H1 (cell line): ENCODE measurements around the gene FRMD3. TPM values are rescaled to one million over a fixed set of nuclear protein-coding genes. Genes with fewer than 3 reads are reported as not detected.

ENCODE experiments used
- BRCA1 ChIP-seq: IDR thresholded peaks from 2 replicates; pipeline ENCODE4 v1.6.1; 2012; ENCODE audit warnings: low read depth, low read length, improper control_type of control experiment
- CBX5 ChIP-seq: fragments of 300-800, 300-1000 bp; sonication (generic); IDR thresholded peaks from 2 replicates; pipeline ENCODE4 v1.7.1; 2016; ENCODE audit warnings: antibody characterized with exemption, low read length, low read depth
- CTBP2 ChIP-seq: IDR thresholded peaks from 2 replicates; pipeline ENCODE4 v1.7.0; 2011; ENCODE audit warnings: borderline replicate concordance, mild to moderate bottlenecking, moderate library complexity, mixed read lengths, low read length; ENCODE audit not compliant: insufficient read depth, insufficient read length
- GTF2F1 ChIP-seq: IDR thresholded peaks from 2 replicates; pipeline ENCODE4 v1.6.1; 2012; ENCODE audit warnings: low read depth, low read length, improper control_type of control experiment, borderline replicate concordance
- KDM5A ChIP-seq: fragments of 200-600 bp; IDR thresholded peaks from 2 replicates; pipeline ENCODE4 v1.7.1; 2012; ENCODE audit warnings: mild to moderate bottlenecking, low read length, inconsistent platforms, mixed read lengths
- RAD21 ChIP-seq, 2 experiments: IDR thresholded peaks in 1 of 2; conservative IDR thresholded peaks in 1 of 2; 2 replicates each; pipeline ENCODE4 v1.6.1; 2011; ENCODE audit warnings: low read depth in 2 of 2, low read length in 2 of 2, improper control_type of control experiment in 1 of 2, inconsistent platforms in 1 of 2, mild to moderate bottlenecking in 1 of 2, moderate library complexity in 1 of 2
- RBBP5 ChIP-seq: IDR thresholded peaks from 2 replicates; pipeline ENCODE4 v1.7.1; 2012; ENCODE audit warnings: low read depth, mild to moderate bottlenecking, inconsistent platforms, low read length, moderate library complexity, borderline replicate concordance
- SIX5 ChIP-seq: IDR thresholded peaks from 2 replicates; pipeline ENCODE4 v1.6.1; 2011; ENCODE audit warnings: mild to moderate bottlenecking, low read depth, low read length
- YY1 ChIP-seq: IDR thresholded peaks from 2 replicates; pipeline ENCODE4 v1.6.1; 2011; ENCODE audit warnings: low read depth, mild to moderate bottlenecking, low read length
- polyA plus RNA-seq, 7 experiments: library from polyadenylated mRNA; depleted of rRNA in 3 of 7; stranded (reverse) in 5 of 7; unstranded in 2 of 7; fragments of >200 nt in 5 of 7; fragments of 200-250 nt in 2 of 7; gene quantifications; 1 replicate in 5 of 7; 2 replicates in 1 of 7; 4 replicates in 1 of 7; pipeline versions ENCODE4 v1.2.1 to v1.2.3, GENCODE V29; 2011 to 2013; ENCODE audit warnings: missing spikeins in 2 of 7, mixed read lengths in 2 of 7
- total RNA-seq: library from RNA; stranded (reverse); fragmentation: NEBNext Ultra II Directional; extraction: Animal tissue kit (Norgen Biotek cat#: 25700); gene quantifications from 2 replicates; pipeline ENCODE4 v1.2.1, GENCODE V29; 2021
- TF ChIP-seq, protein P1 (sequence below): fragments of 300-600 bp; sonication (generic); IDR thresholded peaks from 2 replicates; pipeline ENCODE4 v1.7.1; 2012; ENCODE audit warnings: low read length, moderate library complexity, mild to moderate bottlenecking, inconsistent platforms; ENCODE audit not compliant: insufficient replicate concordance

Gene FRMD3
- total and polyA plus RNA-seq, 2 of the 8 experiments (the other 6 are each of a cell fraction or from before 2014, with no cell fraction given): 0.15 to 1.4 TPM

DNA sequence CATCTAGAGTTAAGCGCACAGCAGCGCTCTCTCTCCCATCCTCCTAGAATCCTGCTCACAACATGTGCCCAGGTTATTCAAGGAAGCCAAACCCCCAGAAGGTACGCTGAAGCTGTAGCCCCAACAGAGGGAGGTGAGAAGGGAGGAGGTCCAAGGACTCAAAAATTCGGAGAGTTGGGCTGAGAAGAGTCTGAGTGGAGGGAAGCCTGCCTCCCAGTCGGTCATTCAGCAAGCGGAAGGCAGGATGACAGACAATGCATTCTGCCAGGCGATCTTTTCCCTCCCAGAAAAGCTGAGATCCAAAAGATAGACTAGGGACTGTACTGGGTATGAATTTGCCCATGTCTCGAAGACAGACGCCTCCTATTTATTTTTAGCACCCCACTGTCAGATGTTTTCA is 189.2 kb downstream of the FRMD3 start (continued):
- TF ChIP-seq, protein P1, sequence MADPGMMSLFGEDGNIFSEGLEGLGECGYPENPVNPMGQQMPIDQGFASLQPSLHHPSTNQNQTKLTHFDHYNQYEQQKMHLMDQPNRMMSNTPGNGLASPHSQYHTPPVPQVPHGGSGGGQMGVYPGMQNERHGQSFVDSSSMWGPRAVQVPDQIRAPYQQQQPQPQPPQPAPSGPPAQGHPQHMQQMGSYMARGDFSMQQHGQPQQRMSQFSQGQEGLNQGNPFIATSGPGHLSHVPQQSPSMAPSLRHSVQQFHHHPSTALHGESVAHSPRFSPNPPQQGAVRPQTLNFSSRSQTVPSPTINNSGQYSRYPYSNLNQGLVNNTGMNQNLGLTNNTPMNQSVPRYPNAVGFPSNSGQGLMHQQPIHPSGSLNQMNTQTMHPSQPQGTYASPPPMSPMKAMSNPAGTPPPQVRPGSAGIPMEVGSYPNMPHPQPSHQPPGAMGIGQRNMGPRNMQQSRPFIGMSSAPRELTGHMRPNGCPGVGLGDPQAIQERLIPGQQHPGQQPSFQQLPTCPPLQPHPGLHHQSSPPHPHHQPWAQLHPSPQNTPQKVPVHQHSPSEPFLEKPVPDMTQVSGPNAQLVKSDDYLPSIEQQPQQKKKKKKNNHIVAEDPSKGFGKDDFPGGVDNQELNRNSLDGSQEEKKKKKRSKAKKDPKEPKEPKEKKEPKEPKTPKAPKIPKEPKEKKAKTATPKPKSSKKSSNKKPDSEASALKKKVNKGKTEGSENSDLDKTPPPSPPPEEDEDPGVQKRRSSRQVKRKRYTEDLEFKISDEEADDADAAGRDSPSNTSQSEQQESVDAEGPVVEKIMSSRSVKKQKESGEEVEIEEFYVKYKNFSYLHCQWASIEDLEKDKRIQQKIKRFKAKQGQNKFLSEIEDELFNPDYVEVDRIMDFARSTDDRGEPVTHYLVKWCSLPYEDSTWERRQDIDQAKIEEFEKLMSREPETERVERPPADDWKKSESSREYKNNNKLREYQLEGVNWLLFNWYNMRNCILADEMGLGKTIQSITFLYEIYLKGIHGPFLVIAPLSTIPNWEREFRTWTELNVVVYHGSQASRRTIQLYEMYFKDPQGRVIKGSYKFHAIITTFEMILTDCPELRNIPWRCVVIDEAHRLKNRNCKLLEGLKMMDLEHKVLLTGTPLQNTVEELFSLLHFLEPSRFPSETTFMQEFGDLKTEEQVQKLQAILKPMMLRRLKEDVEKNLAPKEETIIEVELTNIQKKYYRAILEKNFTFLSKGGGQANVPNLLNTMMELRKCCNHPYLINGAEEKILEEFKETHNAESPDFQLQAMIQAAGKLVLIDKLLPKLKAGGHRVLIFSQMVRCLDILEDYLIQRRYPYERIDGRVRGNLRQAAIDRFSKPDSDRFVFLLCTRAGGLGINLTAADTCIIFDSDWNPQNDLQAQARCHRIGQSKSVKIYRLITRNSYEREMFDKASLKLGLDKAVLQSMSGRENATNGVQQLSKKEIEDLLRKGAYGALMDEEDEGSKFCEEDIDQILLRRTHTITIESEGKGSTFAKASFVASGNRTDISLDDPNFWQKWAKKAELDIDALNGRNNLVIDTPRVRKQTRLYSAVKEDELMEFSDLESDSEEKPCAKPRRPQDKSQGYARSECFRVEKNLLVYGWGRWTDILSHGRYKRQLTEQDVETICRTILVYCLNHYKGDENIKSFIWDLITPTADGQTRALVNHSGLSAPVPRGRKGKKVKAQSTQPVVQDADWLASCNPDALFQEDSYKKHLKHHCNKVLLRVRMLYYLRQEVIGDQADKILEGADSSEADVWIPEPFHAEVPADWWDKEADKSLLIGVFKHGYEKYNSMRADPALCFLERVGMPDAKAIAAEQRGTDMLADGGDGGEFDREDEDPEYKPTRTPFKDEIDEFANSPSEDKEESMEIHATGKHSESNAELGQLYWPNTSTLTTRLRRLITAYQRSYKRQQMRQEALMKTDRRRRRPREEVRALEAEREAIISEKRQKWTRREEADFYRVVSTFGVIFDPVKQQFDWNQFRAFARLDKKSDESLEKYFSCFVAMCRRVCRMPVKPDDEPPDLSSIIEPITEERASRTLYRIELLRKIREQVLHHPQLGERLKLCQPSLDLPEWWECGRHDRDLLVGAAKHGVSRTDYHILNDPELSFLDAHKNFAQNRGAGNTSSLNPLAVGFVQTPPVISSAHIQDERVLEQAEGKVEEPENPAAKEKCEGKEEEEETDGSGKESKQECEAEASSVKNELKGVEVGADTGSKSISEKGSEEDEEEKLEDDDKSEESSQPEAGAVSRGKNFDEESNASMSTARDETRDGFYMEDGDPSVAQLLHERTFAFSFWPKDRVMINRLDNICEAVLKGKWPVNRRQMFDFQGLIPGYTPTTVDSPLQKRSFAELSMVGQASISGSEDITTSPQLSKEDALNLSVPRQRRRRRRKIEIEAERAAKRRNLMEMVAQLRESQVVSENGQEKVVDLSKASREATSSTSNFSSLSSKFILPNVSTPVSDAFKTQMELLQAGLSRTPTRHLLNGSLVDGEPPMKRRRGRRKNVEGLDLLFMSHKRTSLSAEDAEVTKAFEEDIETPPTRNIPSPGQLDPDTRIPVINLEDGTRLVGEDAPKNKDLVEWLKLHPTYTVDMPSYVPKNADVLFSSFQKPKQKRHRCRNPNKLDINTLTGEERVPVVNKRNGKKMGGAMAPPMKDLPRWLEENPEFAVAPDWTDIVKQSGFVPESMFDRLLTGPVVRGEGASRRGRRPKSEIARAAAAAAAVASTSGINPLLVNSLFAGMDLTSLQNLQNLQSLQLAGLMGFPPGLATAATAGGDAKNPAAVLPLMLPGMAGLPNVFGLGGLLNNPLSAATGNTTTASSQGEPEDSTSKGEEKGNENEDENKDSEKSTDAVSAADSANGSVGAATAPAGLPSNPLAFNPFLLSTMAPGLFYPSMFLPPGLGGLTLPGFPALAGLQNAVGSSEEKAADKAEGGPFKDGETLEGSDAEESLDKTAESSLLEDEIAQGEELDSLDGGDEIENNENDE: no peak
- TF ChIP-seq KDM5A (no peak), CBX5 (no peak), BRCA1 (no peak), RAD21 (IDR thresholded peaks at IDR 0.05 in 1 of 2, conservative IDR thresholded peaks at IDR 0.05 in 1 of 2; ENCODE audit: low read depth in 2 of 2, low read length in 2 of 2) (no peak), GTF2F1 (no peak), YY1 (no peak), SIX5 (no peak), RBBP5 (no peak), CTBP2 (no peak)
